ENCODE measurements around the gene KLRC3.
"Not testable (repeated sequence)": the region's sequence is repeated elsewhere in the genome, so short reads cannot be mapped to it uniquely, and the experiment has no call there.

Gene KLRC3

DNA sequence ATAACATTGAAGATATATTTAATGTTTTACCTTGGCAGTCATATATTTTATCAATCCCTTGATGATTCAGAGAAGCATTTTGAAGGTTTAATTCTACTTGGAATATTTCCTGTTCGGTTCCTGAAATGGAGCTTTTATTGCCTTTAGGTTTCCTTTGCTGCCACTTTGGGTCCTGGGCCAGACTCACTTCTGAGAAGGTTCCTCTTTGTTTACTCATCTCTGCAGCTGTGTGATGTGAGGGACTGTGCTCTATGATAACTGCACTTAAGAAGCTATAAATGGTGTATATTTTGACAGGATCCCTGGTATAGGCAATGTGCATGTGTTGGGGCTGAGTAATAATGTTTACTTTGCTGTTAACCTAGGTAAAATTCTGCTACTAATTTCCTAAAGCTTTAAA, at the start of gene KLRC3:
TSS of gene KLRC3 (minus strand) at position 262 of the 400 bp plus-strand sequence. CDS start at position 217, 45 bp downstream.
- DNase-seq (ENCODE audit: low read depth), result not testable (repeated sequence)

DNA sequence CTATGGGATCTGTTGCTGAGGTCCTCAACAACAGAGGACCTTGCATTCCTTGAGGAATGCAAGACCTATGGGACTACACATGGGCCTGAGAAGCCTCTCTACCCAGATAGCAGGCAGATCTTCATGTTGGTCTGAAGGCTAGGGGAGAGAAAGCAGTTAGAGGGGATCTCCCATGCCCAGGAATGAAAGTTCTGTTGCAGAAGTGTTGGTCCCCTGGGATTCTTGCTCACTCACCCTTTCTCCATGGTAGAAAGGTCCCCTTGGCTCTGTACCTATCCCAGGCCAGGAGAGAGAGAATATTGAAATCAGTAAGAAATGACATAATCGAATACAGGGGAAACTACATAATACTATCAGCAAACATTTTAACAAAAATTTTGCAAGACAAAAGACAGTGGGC, 49.3 kb upstream of the KLRC3 start:
- DNase-seq (ENCODE audit: low read depth), result no peak

DNA sequence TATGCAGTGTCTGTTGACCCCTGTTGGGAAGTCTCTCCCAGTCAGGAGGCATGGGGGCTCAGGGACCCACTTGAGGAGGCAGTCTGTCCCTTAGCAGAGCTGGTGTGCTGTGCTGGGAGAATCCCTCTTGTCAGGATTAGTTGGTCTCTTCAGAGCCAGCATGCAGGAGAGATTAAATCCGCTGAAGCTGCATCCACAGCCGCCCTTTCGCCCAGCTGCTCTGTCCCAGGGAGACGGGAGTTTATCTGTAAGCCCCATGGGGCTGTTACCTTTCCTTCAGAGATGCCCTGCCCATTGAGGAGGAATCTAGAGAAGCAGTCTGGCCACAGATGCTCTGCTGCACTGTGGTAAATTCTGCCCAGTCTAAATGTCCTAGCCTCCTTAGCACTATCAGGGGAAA, 45.9 kb upstream of the KLRC3 start:
- no peak for DNase-seq (ENCODE audit: low read depth)

DNA sequence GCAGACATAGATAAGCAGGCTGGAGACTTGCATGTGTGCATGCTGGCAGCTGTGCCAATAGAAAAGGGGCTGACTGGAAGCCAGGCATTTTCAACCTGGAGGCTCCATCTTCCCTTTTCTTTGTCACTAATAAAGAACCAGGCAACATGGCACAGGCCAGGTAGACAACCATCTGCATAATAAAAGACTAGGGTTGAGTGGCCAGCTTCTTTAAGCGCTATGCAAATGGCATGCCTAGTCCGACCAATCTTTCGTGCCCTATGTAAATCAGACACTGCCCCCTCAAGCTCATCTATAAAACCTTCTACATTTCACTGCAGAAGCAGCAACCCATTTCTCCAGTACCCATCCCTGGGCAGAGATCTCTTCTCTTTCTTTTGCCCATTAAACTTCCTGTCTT, 37.4 kb upstream of the KLRC3 start:
- no peak for DNase-seq (ENCODE audit: low read depth)

DNA sequence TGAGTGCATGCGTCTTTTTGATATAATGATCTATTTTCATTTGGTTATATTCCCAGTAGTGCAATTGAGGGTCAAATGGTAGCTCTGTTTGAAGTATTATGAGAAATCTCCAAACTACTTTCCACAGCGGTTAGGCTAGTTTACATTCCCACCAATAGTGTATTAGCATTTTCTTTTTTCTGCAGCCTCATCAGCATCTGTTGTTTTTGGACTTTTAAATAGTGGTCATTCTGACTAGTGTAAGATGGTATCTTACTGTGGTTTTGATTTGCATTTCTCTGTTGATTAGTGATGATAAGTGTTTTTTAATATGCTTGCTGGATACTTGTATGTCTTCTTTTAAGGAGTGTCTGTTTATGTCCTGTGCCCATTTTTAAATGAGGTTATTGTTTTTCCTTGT, 36.5 kb upstream of the KLRC3 start:
- no peak for DNase-seq (ENCODE audit: low read depth)

DNA sequence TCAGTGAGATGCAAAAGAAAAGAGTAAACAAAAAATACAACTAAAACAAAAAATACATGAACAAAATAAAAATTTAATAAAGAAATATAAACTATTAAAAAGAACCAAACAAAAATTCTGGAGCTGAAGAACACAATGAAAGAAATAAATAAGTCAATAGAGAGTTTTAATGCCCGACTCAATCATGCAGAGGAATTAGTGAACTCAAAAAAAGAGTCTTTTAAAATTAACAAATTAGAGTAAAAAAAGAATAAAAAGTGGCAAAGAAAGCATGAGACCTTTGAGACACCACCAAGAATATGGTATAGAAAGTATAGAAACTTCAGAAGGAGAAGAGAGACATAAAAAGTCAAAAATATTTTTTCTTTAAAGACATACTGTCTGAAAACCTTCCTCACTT, 35.4 kb upstream of the KLRC3 start:
- no peak for DNase-seq (ENCODE audit: low read depth)

DNA sequence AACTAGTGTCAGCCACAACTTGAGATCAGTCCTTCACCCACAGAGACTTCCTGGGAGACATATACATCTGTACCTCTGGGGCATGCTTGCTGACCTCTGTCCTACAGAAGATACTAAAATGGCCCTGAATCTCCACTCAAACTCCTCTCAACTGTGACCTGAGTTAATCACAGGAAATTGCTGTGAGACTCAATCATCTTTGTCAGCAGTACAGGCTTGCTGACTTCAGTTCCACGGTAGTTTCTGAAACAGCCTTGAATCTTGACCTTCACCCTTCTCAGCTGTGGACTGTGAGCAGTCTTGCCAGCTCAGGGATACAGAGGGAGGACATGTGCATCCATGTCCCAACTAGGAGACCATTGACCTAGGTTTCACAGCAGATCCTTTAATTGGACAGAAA, 34.1 kb upstream of the KLRC3 start:
- DNase-seq (ENCODE audit: low read depth), result no peak

DNA sequence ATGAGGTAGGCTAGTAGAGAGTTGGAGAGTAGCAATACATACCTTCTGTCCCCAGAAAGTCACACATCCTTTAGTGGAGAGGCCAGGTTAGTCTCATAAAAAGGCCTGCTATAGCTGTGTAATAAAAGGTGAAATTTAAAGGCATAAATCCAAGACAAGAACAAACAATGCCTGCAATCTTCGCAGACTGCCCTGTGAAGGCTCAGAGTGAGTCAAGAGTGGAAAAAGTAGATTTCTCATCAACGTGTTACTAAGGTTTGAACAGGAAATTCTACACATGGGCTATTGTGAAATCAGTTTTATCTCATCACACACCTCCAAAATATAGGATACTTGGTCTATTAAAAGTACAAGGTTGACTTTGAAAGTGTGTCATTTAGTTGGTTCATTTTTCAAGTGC, 32.8 kb upstream of the KLRC3 start, which contains the start of gene KLRC1:
TSS of gene KLRC1 (minus strand) at position 222 of the 400 bp plus-strand sequence. CDS start 2,221 bp downstream, outside the sequence.
- peak; percentile 24 for DNase-seq (ENCODE audit: low read depth)

DNA sequence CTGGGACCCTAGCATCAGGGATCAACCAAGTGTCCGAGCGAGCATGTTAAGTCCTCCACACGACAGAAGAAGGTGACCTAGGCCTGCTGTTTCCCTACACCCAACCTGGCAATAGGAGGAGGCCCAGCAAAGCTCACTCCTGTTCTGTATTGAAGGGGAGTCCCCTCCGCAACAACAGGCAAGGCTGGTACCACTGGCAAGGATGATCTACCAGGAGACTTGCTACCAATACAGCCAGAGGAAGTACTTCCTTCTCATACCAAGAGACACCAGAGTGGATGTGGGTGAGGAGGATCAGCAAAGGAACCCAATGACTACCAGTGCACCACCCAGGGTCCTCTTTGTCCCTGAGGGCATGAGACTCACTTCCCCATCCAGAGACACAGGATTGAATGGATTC, 27.8 kb upstream of the KLRC3 start:
- DNase-seq (ENCODE audit: low read depth), result no peak

DNA sequence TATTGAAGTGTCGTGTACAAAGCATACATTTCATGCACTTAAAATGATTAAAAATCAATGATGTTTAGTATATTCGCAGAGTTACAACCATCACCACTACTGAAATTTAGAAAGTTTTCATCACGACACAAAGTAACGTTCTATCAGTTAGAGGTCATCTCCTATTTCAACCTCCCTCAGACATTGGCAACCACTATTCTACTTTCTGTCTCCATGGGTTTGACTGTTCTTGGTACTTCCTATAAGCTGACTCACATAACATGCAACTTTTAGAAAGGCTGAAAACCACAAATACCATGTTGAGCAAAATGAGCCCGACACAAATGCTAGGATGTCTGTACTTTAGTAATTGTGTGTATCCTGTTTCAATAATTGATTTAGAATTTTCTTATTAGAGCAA, 25.7 kb upstream of the KLRC3 start:
- DNase-seq (ENCODE audit: low read depth), result peak; percentile 10

DNA sequence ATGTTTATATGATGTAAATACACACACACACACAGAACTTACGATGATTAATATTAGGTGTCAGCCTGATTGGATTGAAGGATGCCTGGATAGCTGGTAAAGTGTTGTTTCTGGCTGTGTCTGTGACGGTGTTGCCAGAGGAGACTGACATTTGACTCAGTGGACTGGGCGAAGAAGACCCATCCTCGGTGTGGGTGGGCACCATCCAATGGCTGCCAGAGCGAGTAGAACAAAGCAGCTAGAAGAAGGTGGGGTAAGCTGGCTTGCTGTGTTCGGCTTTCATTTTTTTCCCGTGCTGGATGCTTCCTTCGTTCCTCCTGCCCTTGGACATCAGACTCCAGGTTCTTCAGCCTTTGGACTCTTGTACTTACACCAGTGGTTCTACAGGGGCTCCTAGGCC, 20.7 kb upstream of the KLRC3 start:
- not testable (repeated sequence) for DNase-seq (ENCODE audit: low read depth)

DNA sequence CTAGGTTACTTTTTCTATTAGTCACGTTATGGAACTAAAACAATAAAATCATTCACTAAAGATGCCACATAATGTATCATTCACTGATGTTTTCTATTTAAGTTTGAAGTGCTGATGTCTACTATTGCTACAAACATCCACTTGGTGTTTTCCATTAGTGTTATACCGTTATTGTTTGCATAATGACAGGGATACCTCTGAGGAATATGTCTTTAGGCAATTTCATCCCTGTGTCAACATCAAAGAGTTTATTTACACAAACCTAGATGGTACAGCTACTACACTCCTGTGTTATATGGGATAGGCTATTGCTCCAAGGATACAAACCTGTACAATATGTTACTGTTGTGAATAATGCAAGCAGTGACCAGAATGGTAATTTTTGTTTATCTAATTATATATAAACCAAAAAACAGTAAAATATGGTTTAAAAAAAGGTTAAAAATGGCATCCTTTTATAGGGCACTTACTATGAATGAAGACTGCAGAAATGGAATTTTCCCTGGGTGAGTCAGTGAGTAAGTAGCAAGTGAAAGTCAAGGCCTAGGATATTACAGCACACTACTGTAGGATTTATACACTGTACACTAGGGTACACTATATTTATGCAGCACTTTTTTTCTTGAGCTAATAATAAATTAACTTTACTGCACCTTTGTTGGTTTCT, 19.3 kb upstream of the KLRC3 start:
- not testable (repeated sequence) for DNase-seq (ENCODE audit: low read depth)

DNA sequence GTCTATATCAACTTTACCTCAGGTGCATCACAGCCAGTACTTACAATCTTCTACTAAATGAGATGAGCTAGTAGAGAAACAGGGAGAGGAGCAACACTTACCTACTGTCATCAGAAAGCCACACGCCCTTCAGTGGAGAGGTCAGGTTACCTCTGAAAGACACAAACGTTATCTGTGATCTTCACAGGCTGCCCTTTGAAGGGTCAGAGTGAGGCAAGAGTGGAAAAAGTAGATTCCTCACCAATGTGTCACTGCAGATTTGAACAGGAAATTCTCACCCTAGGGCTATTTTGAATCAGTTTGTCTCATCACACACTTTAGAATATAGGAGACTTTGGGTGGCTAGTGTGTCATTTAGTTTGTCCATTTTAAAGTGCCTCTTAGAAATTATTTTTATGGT, 17.2 kb upstream of the KLRC3 start:
- DNase-seq (ENCODE audit: low read depth), result not testable (repeated sequence)

DNA sequence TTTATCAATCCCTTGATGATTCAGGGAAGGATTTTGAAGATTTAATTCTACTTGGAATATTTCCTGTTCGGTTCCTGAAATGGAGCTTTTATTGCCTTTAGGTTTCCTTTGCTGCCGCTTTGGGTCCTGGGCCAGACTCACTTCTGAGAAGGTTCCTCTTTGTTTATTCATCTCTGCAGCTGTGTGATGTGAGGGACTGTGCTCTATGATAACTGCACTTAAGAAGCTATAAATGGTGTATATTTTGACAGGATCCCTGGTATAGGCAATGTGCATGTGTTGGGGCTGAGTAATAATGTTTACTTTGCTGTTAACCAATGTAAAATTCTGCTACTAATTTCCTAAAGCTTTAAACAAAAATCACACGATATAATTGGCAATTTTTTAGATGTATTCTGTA, 15.4 kb upstream of the KLRC3 start, which contains the start of gene KLRC2:
TSS of gene KLRC2 (minus strand) at position 195 of the 400 bp plus-strand sequence. CDS start at position 171, 24 bp downstream.
- not testable (repeated sequence) for DNase-seq (ENCODE audit: low read depth)

DNA sequence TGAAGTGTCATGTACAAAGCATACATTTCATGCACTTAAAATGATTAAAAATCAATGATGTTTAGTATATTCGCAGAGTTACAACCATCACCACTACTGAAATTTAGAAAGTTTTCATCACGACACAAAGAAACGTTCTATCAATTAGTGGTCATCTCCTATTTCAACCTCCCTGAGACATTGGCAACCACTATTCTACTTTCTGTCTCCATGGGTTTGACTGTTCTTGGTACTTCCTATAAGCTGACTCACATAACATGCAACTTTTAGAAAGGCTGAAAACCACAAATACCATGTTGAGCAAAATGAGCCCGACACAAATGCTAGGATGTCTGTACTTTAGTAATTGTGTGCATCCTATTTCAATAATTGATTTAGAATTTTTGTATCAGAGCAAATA, 10.2 kb upstream of the KLRC3 start:
- DNase-seq (ENCODE audit: low read depth), result not testable (repeated sequence)

DNA sequence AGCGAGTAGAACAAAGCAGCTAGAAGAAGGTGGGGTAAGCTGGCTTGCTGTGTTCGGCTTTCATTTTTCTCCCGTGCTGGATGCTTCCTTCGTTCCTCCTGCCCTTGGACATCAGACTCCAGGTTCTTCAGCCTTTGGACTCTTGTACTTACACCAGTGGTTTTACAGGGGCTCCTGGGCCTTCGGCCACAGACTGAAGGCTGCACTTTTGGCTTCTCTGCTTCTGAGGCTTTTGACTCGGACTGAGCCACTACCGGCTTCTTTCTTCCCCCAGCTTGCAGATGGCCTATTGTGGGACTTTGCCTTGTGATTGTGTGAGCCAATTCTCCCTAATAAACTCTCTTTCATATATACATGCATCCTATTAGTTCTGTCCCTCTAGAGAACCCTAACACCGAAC, 5.5 kb upstream of the KLRC3 start:
- not testable (repeated sequence) for DNase-seq (ENCODE audit: low read depth)

DNA sequence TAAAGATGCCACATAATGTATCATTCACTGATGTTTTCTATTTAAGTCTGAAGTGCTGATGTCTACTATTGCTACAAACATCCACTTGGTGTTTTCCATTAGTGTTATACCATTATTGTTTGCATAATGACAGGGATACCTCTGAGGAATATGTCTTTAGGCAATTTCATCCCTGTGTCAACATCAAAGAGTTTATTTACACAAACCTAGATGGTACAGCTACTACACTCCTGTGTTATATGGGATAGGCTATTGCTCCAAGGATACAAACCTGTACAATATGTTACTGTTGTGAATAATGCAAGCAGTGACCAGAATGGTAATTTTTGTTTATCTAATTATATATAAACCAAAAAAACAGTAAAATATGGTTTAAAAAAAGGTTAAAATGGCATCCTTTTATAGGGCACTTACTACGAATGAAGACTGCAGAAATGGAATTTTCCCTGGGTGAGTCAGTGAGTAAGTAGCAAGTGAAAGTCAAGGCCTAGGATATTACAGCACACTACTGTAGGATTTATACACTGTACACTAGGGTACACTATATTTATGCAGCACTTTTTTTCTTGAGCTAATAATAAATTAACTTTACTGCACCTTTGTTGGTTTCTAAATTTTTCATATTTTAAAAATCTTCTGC, 4.0 kb upstream of the KLRC3 start:
- peak; percentile 2 for DNase-seq (ENCODE audit: low read depth)

DNA sequence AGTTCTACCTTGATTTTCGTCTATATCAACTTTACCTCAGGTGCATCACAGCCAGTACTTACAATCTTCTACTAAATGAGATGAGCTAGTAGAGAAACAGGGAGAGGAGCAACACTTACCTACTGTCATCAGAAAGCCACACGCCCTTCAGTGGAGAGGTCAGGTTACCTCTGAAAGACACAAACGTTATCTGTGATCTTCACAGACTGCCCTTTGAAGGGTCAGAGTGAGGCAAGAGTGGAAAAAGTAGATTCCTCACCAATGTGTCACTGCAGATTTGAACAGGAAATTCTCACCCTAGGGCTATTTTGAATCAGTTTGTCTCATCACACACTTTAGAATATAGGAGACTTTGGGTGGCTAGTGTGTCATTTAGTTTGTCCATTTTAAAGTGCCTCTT, 1.8 kb upstream of the KLRC3 start:
- DNase-seq (ENCODE audit: low read depth), result not testable (repeated sequence)

DNA sequence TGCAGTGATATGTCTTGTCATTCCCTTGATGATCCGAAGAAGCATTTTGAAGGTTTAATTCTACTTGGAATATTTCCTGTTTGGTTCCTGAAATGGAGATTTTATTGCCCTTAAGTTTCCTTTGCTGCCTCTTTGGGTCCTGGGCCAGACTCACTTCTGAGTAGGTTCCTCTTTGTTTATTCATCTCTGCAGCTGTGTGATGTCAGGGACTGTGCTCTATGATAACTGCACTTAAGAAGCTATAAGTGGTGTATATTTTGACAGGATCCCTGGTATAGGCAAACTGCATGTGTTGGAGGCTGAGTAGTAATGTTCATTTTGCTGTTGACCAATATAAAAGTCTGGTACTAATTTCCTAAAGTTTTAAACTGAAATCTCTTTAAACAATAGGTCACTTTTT, 11.0 kb downstream of the KLRC3 start, which contains the start of gene KLRC4:
TSS of gene KLRC4 (minus strand) at position 366 of the 400 bp plus-strand sequence. CDS start at position 184, 182 bp downstream.
- peak; percentile 8 for DNase-seq (ENCODE audit: low read depth)

DNA sequence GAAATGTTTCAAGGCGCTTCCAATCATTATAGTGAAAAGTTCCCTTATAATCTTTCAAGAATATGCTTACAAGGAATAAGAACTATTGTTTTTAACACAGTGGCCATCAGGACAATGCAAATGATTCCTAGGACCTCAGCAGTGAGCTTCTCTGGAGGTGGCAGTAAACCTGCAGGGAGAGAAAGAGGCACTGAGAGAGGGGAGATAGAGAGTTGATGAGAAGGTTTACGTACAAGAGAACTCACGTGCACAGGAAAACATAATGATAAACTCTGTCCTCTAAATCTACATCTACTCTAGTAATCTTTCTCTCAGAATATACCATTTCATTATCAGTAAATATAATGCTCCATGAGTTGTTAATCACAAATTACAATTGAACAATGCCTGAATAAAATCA, 11.6 kb downstream of the KLRC3 start:
- DNase-seq (ENCODE audit: low read depth), result no peak

DNA sequence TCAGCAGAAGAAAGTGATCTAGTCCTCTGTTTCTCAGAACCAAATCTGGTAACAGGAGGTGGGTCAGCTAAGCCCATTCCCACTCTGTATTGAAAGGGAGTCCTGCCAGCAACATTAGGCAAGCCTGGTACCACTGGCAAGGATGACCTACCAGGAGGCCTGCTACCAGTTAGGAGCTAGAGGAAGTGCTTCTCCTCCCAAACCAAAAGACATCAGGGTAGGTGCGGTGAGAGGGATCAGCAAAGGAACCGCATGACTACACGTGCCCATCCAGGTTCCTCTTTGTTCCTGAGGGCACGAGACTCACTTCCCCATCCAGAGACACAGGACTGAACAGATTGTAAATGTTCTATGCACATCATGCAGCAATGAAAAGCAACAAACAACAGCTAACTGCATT, 13.7 kb downstream of the KLRC3 start:
- DNase-seq (ENCODE audit: low read depth), result no peak

DNA sequence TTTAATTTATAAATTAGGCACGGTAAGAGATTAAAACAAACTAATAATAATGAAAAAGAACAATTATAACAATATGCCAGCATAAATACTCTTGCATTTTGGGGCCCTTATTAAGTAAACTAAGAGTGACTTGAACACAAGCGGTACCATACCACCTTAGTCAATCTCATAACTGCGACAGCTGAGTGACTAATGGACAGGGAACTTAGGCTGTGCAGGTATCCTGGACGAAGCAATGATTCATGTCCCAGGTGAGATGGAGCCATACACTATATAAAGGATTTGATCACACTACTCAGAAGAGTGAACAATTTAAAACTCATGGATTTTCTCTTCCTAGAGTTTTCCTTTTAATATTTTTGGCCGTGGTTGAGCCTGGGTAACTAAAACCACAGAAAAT, 15.1 kb downstream of the KLRC3 start:
- DNase-seq (ENCODE audit: low read depth), result no peak

DNA sequence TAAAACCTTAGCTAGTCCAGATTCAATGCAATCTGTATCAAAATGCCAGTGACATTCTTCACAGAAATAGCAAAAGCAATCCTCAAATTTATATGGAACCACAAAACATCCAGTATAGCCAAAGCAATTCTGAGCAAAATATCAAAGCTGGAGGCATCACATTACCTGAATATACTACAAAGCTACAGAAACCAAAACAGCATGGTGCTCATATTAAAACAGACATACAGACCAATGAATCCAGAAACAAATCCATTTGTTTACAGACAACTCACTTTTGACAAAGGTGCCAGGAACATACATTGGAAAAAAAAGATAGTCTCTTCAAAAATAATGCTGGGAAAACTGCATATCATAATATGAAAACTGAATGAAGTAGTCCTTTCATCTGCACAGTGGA, 15.6 kb downstream of the KLRC3 start:
- DNase-seq (ENCODE audit: low read depth), result no peak

DNA sequence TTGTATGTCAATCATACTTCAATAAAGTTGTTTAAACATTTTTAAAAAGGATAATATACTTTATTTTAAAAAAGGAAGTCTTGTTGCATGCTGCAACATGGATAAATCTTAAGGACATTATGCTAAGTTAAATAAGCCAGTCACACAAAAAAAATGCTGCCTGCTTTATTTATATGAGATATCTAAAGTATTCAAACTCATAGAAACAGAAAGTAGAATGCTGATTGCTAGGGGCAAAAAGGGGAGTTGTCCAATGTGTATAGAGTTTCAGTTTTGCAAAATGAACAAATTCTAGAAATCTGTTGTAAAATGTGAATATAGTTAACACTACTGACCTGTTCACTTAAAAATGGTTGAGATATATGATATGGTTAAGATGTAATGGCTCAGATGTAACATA, 19.6 kb downstream of the KLRC3 start:
- no peak for DNase-seq (ENCODE audit: low read depth)

Measured in amniotic epithelial cell (primary cell).